ENCODE data around the gene ZNF18.

- TF ChIP-seq CTCF (conservative IDR thresholded peaks at IDR 0.05; ENCODE audit: low read depth in 2 of 2) (no peak), EZH2 (IDR thresholded peaks at IDR 0.05; ENCODE audit: low read depth, unreplicated experiment) (no peak), POLR2AphosphoS5 (IDR thresholded peaks at IDR 0.05; ENCODE audit: low read depth) (no peak), JUNB (IDR thresholded peaks at IDR 0.05; ENCODE audit: unreplicated experiment) (no peak), REST (IDR thresholded peaks at IDR 0.05; ENCODE audit: unreplicated experiment) (no peak), EZH2phosphoT487 (IDR thresholded peaks at IDR 0.05; ENCODE audit: unreplicated experiment) (no peak), ETS1 (IDR thresholded peaks at IDR 0.05) (no peak), ZNF114 (CRISPR knock-in tag; IDR thresholded peaks at IDR 0.05) (no peak), CREB1 (CRISPR knock-in tag; IDR thresholded peaks at IDR 0.05; ENCODE audit: low read depth) (no peak), ZNF462 (CRISPR knock-in tag; IDR thresholded peaks at IDR 0.05) (no peak), NANOG (IDR thresholded peaks at IDR 0.05; ENCODE audit: borderline replicate concordance) (no peak), ZNF331 (CRISPR knock-in tag; IDR thresholded peaks at IDR 0.05; ENCODE audit: low read depth) (no peak), STAT1 (IDR thresholded peaks at IDR 0.05; ENCODE audit: unreplicated experiment) (no peak)
These were observed 2.4 kb upstream of the ZNF18 start for GRCh38 chr17:11999696-12000095.

All from GM23338 (cell line).